Measurements from ENCODE around the gene TMED4.

Gene TMED4

DNA sequence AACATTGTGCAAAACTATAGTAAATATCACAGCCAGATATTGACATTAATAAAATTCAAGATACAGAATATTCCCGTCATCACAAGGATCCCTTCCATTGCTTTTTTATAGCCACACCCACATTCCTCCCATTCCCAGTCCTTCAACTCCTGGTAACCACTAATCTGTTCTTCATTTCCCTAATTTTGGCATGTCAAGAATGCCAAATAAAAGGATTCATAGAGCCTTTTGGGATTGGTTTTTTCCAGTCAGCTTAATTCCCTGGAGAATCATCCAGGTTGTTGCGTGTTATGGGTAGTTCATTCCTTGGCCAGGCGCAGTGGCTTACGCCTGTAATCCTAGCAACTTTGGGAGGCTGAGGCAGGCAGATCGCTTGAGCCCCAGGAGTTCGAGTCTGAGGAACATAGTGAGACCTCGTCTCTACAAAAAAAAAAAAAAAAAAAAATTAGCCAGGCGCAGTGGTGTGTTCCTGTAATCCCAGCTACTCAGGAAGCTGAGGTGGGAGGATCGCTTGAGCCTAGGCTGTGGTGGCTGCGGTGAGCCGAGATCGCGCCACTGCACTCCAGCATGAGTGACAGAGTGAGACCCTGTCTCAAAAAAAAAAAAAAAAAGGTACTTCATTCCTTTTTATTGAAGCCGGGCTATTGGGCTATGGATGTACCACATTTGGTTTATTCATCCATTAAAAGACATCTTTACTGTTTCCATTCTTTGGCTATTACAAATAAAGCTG is 27.1 kb upstream of the TMED4 start:
- DNase-seq (ENCODE audit: low read depth), result no peak
- TF ChIP-seq, protein P1, sequence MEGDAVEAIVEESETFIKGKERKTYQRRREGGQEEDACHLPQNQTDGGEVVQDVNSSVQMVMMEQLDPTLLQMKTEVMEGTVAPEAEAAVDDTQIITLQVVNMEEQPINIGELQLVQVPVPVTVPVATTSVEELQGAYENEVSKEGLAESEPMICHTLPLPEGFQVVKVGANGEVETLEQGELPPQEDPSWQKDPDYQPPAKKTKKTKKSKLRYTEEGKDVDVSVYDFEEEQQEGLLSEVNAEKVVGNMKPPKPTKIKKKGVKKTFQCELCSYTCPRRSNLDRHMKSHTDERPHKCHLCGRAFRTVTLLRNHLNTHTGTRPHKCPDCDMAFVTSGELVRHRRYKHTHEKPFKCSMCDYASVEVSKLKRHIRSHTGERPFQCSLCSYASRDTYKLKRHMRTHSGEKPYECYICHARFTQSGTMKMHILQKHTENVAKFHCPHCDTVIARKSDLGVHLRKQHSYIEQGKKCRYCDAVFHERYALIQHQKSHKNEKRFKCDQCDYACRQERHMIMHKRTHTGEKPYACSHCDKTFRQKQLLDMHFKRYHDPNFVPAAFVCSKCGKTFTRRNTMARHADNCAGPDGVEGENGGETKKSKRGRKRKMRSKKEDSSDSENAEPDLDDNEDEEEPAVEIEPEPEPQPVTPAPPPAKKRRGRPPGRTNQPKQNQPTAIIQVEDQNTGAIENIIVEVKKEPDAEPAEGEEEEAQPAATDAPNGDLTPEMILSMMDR (IDR thresholded peaks at IDR 0.05; ENCODE audit: control insufficient read depth, extremely low read depth, insufficient read depth), result no peak
- H3K4me3 ChIP-seq (ENCODE audit: low read depth, low read length), result no peak overlapping the region

DNA sequence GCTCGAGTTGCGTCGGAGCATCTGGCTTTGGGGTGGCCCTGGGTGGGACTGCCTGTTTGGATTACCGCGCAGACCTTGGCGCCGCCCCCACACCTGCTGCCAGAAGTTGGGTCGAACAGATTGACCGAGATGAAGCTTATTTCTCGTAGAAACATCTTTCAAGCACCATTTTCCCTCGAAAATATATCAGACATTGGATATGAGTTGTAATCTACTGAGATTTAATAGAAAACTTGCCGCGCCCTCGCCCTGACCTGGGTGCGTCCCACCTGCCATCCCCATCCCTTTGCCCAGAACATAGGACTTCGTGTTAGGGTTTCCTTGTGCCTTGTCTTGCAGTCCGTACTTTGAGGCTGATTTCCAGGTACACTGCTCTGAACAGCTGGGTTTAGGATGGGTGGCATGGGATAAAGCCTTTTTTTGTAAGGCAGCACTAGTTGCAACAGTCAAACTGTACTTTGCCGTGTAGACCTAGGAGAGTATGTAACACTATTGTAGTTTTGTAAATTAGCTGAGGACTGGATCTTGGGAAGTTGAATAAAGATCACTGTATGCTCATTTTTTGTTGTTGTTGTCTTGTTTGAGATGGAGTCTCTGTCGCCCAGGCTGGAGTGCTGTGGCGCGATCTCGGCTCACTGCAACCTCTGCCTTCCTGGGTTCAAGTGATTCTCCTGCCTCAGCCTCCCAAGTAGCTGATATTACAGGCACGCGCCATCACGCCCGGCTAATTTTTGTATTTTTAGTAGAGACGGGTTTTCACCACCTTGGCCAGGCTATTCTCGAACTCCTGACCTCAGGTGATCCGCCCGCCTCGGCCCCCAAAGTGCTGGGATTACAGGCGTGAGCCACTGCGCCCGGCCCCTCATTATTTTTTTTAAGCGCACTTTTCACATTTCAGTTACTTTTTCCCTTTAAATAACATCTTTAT is 25.4 kb upstream of the TMED4 start:
- TF ChIP-seq, protein P1 (IDR thresholded peaks at IDR 0.05; ENCODE audit: control insufficient read depth, extremely low read depth, insufficient read depth), result no peak
- peak overlapping the region; percentile 74 for H3K4me3 ChIP-seq (ENCODE audit: low read depth, low read length)
- DNase-seq (ENCODE audit: low read depth), result no peak

GRCh38 chr7:44606341-44607140 is 24.5 kb upstream of the TMED4 start, which contains the start of gene OGDH:
Gene OGDH (plus strand): TSS chr7:44606627. CDS start chr7:44624344, 17,717 bp downstream.
- TF ChIP-seq, protein P1 (IDR thresholded peaks at IDR 0.05; ENCODE audit: control insufficient read depth, extremely low read depth, insufficient read depth), result no peak
- DNase-seq (ENCODE audit: low read depth), result peak; percentile 93
- peak within 1 kb of the TSS; percentile 74 for H3K4me3 ChIP-seq (ENCODE audit: low read depth, low read length)

- DNase-seq (ENCODE audit: low read depth), result no peak
- TF ChIP-seq, protein P1 (IDR thresholded peaks at IDR 0.05; ENCODE audit: control insufficient read depth, extremely low read depth, insufficient read depth), result no peak
- peak overlapping the region; percentile 74 for H3K4me3 ChIP-seq (ENCODE audit: low read depth, low read length)
Observed at GRCh38 chr7:44604941-44605340, 22.9 kb upstream of the TMED4 start.

DNA sequence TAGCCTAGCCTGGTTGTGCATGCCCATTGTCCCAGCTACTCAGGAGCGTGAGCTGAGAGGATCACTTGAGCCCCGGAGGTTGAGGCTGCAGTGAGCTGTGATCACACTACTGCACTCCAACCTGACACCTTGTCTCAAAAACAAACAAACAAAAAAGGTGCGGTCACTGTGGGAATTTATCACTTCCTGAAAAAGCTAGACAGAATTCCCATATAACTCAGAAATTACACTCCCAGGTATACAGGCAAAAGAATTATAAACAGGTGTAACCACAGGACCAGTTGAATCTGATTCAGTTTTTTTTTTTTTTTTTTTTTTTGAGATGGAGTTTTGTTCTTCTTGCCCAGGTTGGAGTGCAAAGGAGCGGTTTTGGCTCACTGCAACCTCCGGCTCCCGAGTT is 21.2 kb upstream of the TMED4 start:
- no peak overlapping the region for H3K4me3 ChIP-seq (ENCODE audit: low read depth, low read length)
- TF ChIP-seq, protein P1 (IDR thresholded peaks at IDR 0.05; ENCODE audit: control insufficient read depth, extremely low read depth, insufficient read depth), result no peak
- DNase-seq (ENCODE audit: low read depth), result no peak

- no peak overlapping the region for H3K4me3 ChIP-seq (ENCODE audit: low read depth, low read length)
- no peak for DNase-seq (ENCODE audit: low read depth)
- TF ChIP-seq, protein P1 (IDR thresholded peaks at IDR 0.05; ENCODE audit: control insufficient read depth, extremely low read depth, insufficient read depth), result no peak
Observed at GRCh38 chr7:44602576-44602910, 20.5 kb upstream of the TMED4 start.

All from LNCaP clone FGC (cell line).